CD4-positive, alpha-beta T cell treated with Interleukin-6 for 4 hours (primary cell): Measurements from ENCODE around the gene WHRN.

Experiments used
- DNase-seq: peaks from one replicate; pipeline ENCODE4 v3.0.0-alpha.2; 2020; ENCODE audit warnings: mixed read lengths

Gene WHRN

DNA sequence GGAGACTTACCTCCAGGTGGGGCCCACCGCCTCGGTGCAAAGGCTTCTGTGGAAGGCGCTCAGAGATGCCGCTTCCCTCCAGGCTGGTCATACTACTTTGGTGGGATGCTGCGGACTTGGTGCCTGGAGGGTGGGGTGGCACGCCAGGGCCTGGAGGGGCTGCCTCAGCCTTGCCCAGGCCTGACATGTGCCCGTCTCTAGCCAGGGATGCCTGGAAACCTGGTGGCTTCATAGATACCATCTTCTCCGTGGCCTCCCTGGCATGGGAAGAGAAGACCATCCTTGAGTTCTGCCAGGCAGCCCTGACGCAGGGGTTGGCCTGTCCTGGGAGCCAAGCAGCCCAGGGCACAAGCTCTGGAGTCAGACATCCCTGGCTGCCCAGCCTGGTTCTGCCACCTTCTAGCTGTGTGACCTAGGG is 147.4 kb downstream of the WHRN start:
- no peak for DNase-seq

DNA sequence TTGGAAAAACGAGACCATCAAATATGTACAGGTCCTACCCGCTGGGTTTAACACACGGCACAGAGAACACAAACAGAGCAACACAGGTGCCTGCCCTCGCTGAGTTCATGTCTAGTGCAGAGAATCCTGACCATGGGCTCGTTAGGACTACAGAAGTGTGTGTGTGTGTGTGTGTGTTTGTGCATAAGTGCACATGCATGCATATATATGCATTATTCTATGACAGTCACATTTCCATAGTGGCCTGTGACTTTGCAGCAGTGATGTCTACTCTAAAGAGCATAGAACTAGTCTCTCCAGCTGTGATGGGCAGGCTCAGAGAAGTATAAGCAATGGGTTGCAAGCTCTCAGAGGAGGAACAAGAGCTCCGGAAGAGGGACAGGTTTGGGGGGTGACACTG is 147.9 kb downstream of the WHRN start:
- DNase-seq, result no peak

DNA sequence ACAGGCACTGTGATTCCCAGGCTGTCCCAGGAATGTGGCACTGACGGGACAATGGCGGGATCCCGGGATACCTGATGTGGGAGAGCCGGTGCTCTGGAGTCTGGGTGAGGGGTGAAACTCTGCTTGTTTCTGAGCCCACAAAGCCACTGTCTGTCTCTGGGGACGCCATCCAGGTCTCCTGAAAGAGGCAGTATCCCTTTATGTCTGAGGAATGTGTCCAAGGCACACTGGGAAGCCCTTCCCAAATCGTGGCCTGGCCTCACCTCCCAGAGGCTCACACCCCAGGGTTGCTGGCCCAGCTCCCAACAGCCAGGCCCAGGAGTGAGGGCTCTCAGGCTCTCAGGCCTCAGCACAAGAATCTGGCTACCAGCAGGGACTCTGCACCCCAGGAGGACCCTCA is 148.5 kb downstream of the WHRN start:
- DNase-seq, result no peak

DNA sequence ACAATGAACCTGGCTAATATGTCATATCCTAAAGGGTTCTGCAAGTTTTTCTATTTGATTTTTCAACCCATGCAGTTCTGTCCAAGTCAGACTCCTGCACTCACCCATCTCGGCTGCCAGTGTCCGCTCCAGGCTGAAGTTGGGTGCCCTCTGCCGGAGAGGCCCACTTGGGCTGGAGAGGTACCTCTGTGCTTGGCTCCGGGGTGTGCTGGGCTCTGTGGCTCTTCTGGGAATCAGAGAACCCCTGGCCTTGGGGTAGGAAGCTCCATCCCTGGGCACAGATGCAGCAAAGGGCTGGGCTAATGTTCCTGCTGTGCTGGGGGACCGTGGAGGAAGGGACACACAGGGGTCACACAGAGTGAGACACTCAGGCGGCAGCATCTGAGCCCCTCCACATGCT is 149.5 kb downstream of the WHRN start:
- DNase-seq, result no peak
